Activated naive CD8-positive, alpha-beta T cell (primary cell): Measurements from ENCODE around the gene LRRC10B.

Source experiments
- H3K27ac Mint-ChIP-seq: one replicate; pipeline ENCODE4 v1.8.0; 2021; ENCODE audit warnings: mixed read lengths
- H3K27me3 Mint-ChIP-seq: one replicate; pipeline ENCODE4 v1.8.0; 2021; ENCODE audit warnings: mixed read lengths
- H3K36me3 Mint-ChIP-seq: one replicate; pipeline ENCODE4 v1.8.0; 2021; ENCODE audit warnings: mixed read lengths
- H3K4me1 Mint-ChIP-seq: one replicate; pipeline ENCODE4 v1.8.0; 2021; ENCODE audit warnings: low read depth, mixed read lengths
- H3K4me3 Mint-ChIP-seq: one replicate; pipeline ENCODE4 v1.8.0; 2021; ENCODE audit warnings: mild to moderate bottlenecking, mixed read lengths
- H3K9me3 Mint-ChIP-seq: one replicate; pipeline ENCODE4 v1.8.0; 2021; ENCODE audit warnings: low read depth, mixed read lengths

Gene LRRC10B

DNA sequence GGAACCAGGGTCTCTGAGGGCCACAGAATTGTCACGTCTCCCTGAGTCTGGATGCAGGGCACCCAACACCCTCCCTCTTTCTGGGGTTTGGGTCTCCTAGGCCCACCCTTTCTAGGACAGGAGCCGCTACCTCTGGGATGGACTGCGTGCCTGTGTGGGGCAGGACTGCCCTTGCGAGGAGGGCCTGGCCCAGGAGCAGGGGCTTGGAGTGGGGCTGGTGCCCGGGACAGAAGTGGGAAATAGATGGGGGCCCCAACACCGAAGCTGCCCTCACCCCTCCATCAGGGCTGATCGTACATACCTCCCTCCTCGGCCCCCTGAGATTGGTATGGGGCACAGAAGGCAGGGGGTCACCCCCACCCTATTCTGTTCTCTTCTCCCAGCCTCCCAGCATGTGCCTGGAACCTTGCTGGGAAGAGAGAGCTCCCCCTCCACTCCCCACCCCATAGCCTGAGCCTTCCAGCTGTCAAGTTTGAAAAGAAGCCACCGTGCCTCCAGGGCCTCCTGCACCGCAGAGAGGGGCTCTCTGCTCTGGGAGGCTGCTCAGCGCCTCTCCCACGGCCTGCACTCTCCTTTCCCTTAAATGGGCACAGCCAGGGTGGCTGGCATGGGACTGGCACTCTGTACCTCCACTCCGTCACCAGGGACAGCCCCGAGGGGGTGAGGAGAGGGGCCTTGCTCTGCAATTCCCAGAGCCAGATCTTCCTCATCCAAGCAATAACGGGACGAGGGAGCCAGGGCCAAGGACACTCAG lies 1.8 kb downstream of the LRRC10B start:
- Mint-ChIP-seq H3K4me3 (peak overlapping the region; percentile 23), H3K36me3 (no peaks in the 10 kb centered on the region), H3K27ac (no peak overlapping the region), H3K9me3 (no peaks in the 10 kb centered on the region), H3K4me1 (peaks cover 3% of the 10 kb centered on the region), H3K27me3 (peaks cover 19% of the 10 kb centered on the region)

DNA sequence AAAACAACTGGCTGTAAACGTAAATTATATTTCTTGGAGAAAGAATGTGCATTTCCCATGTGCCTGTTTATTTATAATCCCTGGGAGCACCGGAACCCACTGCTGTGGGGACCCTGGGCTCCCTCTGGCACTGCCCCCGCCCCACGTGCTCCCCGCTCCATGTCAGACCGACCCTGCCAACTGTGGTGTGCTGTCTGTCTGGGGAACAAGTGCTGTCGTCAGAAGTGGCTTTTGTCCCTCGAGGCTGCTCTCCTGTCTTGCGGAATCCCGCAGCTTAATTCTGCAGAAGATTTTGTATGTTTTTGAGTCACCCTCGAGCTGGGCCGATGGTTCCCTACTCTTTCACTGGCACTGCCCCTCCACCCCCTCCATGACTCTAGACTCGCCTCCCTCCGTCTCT lies 2.4 kb downstream of the LRRC10B start:
- Mint-ChIP-seq H3K27ac (no peak overlapping the region), H3K36me3 (no peaks in the 10 kb centered on the region), H3K27me3 (peaks cover 19% of the 10 kb centered on the region), H3K4me3 (peak overlapping the region; percentile 15), H3K9me3 (no peaks in the 10 kb centered on the region), H3K4me1 (peaks cover 3% of the 10 kb centered on the region)

DNA sequence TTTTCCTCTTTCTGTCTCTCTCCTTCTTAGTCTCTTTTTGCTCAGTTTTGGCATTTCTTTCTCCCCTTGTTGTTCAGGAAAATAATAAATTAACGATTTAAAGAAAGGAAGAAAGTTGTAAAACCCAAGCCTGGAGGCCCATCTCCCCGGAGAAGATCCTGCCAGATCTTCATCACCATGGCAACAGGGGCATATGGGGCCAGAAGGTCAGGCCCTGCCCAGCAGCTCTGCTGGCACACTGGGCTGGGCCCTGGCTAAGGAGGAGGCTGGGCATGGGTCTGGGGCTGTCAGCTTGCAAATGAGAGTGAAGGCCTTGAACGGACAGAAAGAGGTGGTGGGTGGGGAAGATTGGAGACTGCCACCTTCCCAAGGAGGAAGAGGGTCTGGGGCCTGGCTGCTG lies 2.8 kb downstream of the LRRC10B start:
- peak overlapping the region; percentile 15 for H3K4me3 Mint-ChIP-seq
- no peak overlapping the region for H3K27ac Mint-ChIP-seq
- H3K27me3 Mint-ChIP-seq: peaks cover 19% of the 10 kb centered on the region
- H3K36me3 Mint-ChIP-seq: no peaks in the 10 kb centered on the region
- no peaks in the 10 kb centered on the region for H3K9me3 Mint-ChIP-seq
- H3K4me1 Mint-ChIP-seq: peaks cover 3% of the 10 kb centered on the region

DNA sequence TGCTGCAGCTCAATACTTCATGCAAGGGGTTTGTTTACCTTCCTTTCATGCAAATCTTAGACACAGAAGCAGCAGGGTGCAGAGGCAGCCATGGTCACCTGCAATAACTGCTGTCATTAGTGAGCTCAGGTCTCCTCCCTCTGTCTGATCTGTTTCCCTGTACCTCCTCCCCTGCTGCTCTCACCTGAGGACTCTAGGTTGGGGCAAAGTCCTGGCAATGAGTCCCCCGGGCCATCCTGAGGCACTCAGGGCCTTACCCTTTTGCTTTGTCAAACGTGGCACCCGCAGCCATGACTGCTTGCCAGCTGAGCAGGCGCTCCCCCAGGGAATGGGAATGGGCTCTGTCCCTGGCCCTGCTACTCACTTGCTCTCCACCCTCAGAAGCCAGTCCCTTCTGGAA lies 3.9 kb downstream of the LRRC10B start:
- Mint-ChIP-seq H3K4me3 (no peak overlapping the region), H3K27ac (no peak overlapping the region), H3K27me3 (peaks cover 21% of the 10 kb centered on the region), H3K9me3 (no peaks in the 10 kb centered on the region), H3K36me3 (no peaks in the 10 kb centered on the region), H3K4me1 (peaks cover 9% of the 10 kb centered on the region)

DNA sequence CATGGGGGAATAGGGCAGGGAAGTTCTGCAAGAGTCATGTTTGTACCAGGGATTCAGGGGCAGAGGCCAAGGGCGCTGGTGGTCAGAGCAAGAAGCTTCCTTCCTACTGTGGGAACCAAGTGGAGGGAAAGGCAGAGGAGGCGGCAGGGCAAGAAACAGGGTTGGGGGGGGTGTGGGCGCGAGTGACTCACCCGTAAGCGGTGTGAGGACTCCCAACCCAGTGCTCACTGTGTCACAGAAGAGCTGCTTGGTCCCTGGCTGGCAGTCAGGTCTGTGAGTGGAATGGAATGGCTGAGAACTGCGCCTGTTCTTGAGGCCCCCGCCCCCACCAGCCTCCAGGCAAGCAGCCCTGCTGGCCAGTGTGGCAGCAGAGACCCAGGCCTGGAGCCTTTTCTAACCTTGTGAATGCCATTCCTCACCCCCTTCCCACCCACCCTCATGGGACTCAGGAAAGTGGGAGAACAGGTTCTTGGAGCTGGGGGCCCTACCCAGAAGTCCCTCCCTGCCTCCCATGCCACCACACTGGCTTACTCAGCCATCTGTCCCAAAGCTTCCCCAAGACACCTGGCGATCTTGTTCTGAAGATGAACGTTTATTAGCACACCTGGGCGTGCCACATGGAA lies 4.7 kb downstream of the LRRC10B start:
- peaks cover 14% of the 10 kb centered on the region for H3K27me3 Mint-ChIP-seq
- no peak overlapping the region for H3K4me3 Mint-ChIP-seq

DNA sequence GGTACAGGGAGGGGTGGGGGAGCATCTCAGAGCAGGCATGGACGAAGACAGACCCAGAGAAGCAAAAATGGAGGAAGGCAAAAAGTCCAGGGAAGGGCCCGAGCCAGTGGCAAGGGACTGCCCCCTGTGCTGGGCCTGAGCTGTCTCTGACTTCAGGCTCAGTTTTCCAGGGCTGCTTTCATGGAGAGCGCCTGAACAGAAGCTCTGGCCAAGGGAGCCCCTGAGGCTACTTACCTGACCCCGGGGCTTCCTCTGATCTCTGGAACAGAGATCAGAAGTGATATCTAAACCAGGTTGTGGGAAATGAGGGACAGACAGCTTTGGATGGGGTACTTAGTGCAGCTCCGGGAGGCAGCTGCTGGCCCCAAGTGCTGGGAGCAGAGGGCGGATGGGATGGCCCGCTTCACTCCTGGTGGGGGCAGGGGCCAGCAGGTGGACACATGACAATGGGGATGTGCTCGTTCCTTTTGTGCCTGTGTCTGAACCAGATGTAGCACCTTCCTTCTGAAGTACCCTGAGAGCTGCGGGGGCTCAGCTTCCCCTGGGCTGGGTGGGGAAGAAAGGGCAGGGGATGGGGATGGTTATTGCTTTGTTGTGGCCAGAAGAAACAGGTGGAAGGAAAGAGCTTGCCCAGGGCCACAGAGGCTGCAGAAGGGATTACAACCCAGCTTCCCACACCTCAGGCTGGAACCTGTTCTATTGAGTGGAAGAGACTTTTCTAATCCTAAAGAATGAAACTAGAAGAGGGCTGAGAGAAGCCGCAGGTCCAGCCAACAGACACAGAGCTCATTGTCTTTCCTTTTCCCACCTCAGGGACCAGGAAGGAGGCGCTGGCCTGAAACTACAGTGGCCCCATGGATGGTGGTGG lies 5.7 kb downstream of the LRRC10B start:
- no peaks in the 10 kb centered on the region for H3K9me3 Mint-ChIP-seq
- peaks cover 14% of the 10 kb centered on the region for H3K27me3 Mint-ChIP-seq
- H3K27ac Mint-ChIP-seq: no peak overlapping the region
- no peak overlapping the region for H3K4me3 Mint-ChIP-seq
- H3K36me3 Mint-ChIP-seq: no peaks in the 10 kb centered on the region
- H3K4me1 Mint-ChIP-seq: peaks cover 6% of the 10 kb centered on the region

More for the DNA sequence above, 4.7 kb downstream of the LRRC10B start:
- Mint-ChIP-seq H3K4me1 (peaks cover 6% of the 10 kb centered on the region), H3K36me3 (no peaks in the 10 kb centered on the region), H3K27ac (no peak overlapping the region), H3K9me3 (no peaks in the 10 kb centered on the region)

DNA sequence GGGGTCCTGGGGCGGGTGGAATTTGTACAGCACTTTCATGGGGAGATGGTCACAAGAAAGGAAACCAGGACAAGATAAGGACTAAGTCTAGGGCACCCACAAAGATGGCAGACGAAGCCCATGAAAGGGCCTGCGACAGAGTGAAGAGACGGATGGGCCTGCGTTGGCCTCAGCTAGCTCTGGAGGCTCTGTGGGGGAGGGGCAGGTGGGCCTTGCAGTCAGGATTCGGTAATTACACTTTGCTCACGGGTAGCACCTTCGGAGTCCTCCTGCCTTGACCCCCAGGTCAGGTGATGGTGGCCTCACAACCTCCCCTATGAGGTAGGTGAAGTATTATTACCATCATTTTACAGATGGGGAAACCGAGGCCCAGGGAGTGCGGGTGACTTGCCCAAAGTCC lies 7.1 kb downstream of the LRRC10B start:
- Mint-ChIP-seq H3K36me3 (no peaks in the 10 kb centered on the region), H3K4me1 (peaks cover 6% of the 10 kb centered on the region), H3K4me3 (no peak overlapping the region), H3K9me3 (no peaks in the 10 kb centered on the region), H3K27ac (no peak overlapping the region), H3K27me3 (peaks cover 13% of the 10 kb centered on the region)

DNA sequence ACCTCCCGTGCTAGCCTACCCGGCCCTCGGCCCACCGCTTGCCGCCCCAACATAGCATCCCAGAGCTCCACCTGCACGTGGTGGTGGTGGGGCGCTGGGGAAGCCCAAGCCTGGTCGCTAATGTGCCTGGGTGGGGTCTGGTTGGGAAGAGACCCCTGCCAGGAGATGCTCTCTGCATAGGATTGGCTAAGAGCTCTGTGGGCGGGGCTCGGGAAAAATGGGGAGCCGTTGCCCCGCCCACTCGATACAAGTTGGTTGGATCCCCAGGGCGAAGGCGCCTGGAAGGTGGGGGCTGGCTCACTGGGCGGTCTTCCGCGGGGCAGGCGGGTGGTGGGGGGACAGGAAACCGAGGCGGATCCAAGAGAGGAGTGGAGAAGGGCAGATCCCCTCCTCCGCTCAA lies 7.6 kb downstream of the LRRC10B start:
- Mint-ChIP-seq H3K9me3 (no peaks in the 10 kb centered on the region), H3K27me3 (peaks cover 9% of the 10 kb centered on the region), H3K27ac (no peak overlapping the region), H3K4me1 (peaks cover 6% of the 10 kb centered on the region), H3K36me3 (no peaks in the 10 kb centered on the region), H3K4me3 (no peak overlapping the region)

DNA sequence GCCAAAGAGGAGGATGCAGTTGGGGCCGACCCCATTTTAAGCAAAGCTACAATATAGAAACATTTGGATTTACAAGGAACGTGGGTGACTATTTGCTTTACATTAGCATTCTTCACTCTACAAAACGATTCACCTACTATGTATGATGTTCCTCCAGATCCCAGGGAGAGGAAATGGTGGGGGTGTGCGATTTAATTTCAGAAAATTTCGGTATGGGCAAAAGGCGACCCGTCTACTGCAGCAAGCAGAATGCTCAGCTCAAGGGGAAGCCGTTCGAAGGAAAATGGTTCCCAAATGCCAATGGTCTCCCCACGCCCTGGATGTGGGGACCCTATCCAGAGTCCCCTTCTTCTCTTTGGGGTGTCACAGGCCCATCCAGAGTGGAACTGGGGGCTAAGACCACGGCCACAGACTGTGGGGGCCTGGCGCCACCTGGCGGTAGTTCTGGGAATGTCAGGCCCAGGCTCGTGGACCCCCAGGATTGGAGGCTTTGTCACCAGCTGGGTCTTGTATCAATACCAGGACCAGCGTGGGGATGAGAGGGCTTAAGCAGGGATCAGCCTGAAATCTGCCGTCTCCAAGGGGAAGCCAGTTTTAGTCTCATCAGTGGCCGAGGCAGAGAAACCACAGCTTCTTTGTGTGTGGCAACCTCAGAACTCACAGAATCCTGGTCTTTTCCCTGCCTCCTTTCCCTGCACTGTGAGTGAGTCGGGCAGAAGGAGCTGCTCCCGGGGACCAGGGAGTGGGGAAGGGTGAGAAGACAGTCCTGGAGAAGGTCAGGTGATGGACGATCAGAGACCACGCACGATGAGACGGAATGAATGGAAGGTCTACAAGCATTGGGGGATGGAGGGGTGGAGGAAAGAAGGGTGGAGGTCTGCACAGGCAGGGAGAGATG lies 8.4 kb downstream of the LRRC10B start:
- H3K9me3 Mint-ChIP-seq: no peaks in the 10 kb centered on the region
- peak overlapping the region; percentile 73 for H3K4me3 Mint-ChIP-seq
- peaks cover 8% of the 10 kb centered on the region for H3K27me3 Mint-ChIP-seq
- H3K4me1 Mint-ChIP-seq: peaks cover 6% of the 10 kb centered on the region
- no peak overlapping the region for H3K27ac Mint-ChIP-seq
- no peaks in the 10 kb centered on the region for H3K36me3 Mint-ChIP-seq

DNA sequence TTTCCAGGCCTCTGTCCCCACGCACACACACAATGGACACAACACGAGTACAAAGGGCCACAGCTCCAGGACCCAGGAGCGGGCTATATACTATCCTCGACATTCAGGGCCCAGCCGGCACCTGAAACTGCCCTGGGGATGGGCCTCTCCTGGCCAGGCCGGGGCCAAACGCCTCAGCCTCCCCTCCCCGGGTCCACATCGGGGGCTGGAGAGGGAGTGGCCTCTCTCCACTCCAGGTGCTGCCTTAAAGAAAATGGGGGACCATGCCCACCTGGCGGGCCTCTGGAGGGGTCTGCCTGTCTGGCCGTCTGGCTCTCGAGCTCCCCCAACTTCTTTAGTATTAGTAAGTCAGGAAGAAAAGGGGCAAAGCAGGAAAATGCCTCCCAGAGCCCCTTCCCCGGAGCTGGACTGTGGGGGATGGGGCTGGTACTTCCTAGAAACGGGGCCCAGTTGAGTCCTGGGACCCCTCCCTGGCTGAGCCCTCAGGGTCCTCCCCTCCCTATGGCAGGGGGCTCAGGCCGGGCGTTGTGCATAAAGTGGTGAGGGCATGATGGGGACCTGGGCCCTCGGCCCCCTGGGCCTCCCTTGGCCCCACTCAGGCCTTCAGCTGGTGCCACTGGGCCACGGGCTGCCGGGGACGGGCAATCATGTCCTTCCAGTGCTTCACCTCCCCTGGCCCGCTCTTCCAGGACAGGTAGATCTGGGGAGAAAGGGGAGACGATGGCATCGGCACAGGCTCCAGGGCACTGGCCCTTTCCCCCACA lies 9.7 kb downstream of the LRRC10B start:
- no peak overlapping the region for H3K27ac Mint-ChIP-seq
- peaks cover 6% of the 10 kb centered on the region for H3K4me1 Mint-ChIP-seq
- no peak overlapping the region for H3K4me3 Mint-ChIP-seq
- no peaks in the 10 kb centered on the region for H3K9me3 Mint-ChIP-seq
- no peaks in the 10 kb centered on the region for H3K36me3 Mint-ChIP-seq
- H3K27me3 Mint-ChIP-seq: peaks cover 8% of the 10 kb centered on the region

DNA sequence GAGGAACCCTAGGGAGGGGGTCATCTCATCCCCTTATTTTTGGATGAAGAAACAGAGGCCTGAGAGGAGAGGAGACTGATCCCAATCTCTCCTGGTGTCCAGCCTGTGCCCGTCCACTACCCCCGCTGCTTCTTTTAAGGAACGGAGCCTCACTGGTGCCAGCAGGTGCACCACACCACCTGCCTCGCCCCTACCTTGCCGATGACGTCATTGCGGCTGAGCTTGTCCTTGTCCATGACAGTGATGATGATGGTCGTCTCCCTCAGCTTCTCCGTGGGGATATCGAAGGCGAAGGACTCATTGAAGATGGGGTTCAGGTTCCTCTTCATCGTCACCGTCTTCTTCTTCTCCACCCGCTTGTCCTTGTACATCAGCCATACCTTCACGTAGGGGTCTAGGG lies 14.3 kb downstream of the LRRC10B start:
- no peak overlapping the region for H3K4me3 Mint-ChIP-seq
- H3K9me3 Mint-ChIP-seq: no peaks in the 10 kb centered on the region

DNA sequence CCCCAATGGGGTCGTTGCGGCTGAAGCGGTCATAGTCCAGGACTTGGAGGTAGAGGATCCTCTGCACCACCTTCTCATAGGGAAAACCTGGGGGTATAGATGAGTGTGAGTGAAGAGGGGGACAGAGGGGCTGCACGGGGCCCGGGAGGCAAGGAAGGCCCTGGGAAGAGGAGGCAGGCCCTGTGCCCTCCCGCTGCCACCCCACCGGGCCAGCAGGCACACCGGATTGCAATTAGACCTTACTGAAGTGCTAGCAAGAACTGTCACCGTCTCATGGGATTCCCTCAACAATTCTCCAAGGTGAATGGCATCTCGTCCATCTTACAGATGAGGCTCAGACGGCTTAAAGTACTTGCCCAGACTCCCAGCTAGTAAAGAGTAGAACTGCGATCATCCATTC lies 15.9 kb downstream of the LRRC10B start:
- Mint-ChIP-seq H3K4me1 (no peaks in the 10 kb centered on the region), H3K9me3 (no peaks in the 10 kb centered on the region), H3K36me3 (no peaks in the 10 kb centered on the region), H3K27ac (no peak overlapping the region), H3K27me3 (peaks cover 6% of the 10 kb centered on the region), H3K4me3 (no peak overlapping the region)

More for the DNA sequence above, 14.3 kb downstream of the LRRC10B start:
- no peaks in the 10 kb centered on the region for H3K36me3 Mint-ChIP-seq
- H3K27me3 Mint-ChIP-seq: peaks cover 3% of the 10 kb centered on the region
- H3K27ac Mint-ChIP-seq: no peak overlapping the region
- H3K4me1 Mint-ChIP-seq: no peaks in the 10 kb centered on the region

DNA sequence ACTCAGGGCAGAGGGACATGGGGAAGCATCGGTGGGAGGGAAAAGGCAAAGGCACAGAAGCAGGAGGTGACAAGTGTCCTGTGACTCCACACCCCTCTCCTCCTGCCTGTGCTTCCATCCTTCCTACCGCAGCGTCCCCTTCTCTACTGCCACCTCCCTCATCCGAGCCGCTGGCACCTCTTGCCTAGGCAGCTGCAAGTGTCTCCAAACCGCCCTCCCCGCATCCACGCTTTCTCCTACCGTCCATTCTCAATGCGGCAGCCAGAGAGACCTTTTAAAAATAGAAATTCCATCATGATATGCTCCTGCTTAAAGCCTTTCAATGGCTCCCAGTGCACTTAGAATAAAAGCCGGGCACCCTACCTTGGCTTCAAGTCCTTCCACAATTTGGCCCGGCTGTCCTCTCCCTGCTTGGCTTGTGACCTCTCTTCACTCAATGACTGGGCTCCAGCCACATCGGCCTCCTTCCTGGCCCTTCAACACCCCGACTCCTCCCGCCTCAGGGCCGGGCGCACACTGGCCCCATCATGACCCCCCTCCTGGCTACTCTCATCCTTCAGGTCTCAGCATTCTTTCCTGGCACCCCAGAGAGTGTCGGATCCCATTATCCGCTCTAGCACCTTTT lies 16.5 kb downstream of the LRRC10B start:
- Mint-ChIP-seq H3K36me3 (no peaks in the 10 kb centered on the region), H3K4me1 (no peaks in the 10 kb centered on the region), H3K4me3 (no peak overlapping the region), H3K27ac (no peak overlapping the region), H3K9me3 (no peaks in the 10 kb centered on the region), H3K27me3 (peaks cover 6% of the 10 kb centered on the region)
